GM12801 (cell line): ENCODE measurements around the gene HEATR1.

ENCODE experiments used
- TF ChIP-seq, protein P1 (sequence below): IDR thresholded peaks from one replicate; pipeline ENCODE4 v1.5.1; 2011; ENCODE audit warnings: control low read depth; ENCODE audit not compliant: insufficient read length; ENCODE audit errors: extremely low read depth

HEATR1 gene

DNA sequence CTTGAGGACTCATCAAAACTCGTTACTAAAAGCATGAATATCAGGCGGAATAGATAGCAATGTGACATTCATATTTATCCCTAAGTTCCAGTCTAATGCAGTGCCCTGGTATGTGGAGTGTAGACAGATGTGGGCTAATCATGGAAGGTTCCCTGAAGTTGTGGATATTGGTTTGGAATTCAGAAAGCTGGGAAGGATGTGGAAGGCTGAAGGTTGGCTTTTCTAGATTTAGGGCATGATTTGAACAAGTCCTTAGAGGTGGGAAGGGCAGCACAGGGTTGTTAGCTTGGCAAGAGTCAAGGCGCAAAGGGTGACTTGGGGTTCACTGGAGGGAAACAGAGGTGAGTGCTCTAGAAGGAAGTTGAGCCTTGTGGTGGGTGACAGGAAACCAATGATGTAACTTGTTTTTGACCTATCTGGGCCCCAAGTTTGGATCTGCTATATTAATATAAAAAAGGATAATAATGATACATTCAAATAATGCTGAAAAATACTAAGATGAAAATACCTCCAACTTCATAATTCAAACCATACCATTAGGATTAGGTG is 58.6 kb downstream of the HEATR1 start:
- TF ChIP-seq, protein P1, sequence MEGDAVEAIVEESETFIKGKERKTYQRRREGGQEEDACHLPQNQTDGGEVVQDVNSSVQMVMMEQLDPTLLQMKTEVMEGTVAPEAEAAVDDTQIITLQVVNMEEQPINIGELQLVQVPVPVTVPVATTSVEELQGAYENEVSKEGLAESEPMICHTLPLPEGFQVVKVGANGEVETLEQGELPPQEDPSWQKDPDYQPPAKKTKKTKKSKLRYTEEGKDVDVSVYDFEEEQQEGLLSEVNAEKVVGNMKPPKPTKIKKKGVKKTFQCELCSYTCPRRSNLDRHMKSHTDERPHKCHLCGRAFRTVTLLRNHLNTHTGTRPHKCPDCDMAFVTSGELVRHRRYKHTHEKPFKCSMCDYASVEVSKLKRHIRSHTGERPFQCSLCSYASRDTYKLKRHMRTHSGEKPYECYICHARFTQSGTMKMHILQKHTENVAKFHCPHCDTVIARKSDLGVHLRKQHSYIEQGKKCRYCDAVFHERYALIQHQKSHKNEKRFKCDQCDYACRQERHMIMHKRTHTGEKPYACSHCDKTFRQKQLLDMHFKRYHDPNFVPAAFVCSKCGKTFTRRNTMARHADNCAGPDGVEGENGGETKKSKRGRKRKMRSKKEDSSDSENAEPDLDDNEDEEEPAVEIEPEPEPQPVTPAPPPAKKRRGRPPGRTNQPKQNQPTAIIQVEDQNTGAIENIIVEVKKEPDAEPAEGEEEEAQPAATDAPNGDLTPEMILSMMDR: no peak

DNA sequence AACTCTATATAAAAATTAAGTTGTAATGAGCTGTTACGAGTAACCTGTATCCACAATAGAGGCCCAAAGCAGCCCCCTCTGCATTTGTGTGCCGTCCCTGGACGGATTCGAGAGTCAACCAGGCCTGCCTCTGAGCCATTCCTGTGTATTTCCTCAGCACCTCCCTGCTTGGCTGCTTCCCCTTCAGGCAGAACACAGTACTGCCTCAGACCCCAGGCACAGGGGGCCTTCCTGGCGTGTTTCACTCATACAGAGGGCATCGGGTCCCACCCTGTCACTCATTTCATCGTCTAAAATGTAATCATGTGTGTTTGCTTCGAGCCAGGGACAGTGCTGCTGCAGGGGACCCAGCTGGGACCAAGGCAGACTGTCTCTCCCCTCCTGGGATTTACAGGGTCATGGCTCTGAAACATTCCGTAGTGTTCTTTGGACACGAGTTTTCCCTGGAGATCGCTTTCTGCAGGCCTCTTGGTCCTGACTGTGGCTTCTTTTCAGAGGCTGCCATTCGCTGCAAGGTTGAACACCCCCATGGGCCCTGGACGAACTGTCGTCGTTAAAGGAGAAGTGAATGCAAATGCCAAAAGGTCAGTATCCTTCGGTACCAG is 61.1 kb downstream of the HEATR1 start:
- TF ChIP-seq, protein P1: no peak

DNA sequence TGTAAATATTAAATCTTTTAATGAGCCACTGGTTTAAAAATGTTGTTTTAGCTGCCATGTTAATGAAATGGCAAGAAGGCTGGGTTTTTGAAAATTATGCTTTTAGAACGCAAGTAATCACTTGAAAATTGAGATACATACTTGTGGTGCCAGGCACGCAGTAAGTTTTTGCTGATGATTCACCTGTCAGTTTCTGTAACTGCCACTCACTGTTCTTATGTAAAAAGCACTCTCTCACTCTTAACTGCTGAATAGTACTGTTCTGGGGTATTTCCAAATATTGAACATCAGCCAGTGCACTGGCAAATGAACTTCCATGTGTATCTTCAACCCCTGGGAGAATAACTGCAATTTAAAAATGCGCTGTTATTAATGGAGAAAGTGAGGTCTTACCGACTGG is 62.6 kb downstream of the HEATR1 start:
- TF ChIP-seq, protein P1: no peak

DNA sequence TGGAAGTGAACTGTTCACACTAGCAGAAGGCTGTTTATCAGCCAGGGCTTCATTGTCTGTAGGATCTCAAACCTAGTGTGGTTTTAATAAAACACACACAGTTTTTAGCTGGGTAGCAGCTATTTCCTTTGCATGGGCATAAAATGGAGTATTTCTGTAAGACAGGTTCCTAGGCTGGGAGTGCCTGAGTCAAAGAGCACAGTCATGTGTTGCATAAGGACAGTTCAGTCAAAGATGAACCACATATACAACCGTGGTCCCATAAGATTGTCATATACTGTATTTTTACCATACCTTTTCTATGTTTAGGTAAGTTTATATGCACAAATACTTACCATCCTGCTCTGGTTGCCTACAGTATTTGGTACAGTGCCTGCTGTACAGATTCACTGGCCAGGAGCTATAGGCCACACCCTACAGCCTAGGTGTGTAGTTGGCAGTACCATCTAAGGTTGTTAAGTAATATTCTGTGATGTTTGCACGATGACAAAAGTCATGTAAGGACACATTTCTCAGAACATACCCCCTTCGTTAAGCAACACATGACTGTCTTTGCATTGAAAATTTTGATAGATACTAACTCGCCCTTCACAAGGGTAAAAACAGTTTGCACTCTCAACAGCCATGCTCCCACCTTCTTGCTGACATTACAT is 63.4 kb downstream of the HEATR1 start:
- TF ChIP-seq, protein P1: no peak

DNA sequence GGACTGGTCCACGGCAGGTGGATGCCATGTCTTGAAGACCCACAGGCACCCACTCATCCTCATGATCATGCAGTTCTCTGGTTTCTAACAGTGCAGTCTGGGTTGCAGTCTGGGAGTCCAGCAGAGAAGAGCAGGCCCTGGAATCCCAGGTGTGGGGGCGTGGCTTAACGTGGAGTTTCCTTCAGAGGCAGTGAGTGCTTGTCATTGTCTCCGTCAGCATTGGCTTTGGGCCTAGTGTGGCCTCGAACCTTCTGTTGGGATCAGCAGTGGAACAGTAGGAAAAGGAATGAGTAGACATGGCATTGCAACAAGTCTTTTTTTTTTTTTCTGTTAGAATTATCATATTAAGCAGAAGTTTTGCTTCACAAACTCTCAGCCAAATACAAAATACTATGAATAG is 67.8 kb downstream of the HEATR1 start:
- TF ChIP-seq, protein P1: no peak

DNA sequence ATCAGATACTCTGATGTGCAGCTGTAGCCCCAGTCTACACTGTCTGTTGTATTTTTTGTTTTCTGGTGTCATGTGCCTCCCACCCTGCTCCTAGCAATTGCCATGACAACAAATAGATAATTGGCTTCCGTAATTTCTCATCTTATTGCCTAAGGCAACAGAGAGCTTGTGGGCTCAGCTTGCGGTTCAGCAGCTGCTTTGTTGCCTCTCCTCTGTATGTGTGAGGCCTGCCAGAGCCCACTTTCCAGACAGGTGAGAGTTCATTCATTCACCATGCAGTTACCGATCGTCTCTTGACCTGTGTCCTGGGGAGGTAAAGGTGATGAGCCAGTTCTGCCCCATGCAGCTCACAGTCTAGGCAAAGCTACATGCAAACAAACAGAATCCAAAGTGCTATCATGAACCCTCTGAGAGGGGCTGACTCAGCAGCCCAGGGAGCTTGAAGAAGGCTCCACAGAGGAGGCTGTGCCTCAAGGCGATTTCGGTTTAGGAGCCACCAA is 68.6 kb downstream of the HEATR1 start:
- TF ChIP-seq, protein P1: no peak

DNA sequence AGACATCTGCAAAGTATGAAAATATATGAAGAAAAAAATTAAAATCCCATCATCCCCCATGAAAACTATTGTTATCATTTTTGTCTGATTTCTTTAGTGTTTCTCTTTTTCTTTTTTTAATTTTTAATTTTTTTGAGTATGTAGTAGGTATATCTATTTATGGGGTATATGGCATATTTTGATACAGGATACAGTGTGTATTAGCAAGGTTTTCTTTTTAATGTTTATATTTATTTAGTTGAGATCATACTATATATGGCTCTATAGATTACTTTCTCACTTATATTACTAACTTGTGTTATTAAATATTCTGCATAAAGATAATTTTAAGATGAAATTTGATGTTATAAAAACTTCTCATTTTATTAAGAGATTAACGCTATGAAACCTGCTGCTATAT is 69.1 kb downstream of the HEATR1 start:
- TF ChIP-seq, protein P1: no peak
